Measurements from ENCODE around the gene LITAFD.

Gene LITAFD

GRCh38 chr16:8934601-8935000, 52.5 kb downstream of the LITAFD start:
- no peak overlapping the region for H3K4me2 ChIP-seq (ENCODE audit: insufficient read depth, low read length, poor library complexity, severe bottlenecking)
- H3K27me3 ChIP-seq (ENCODE audit: control insufficient read depth in 3 of 3, insufficient read depth in 3 of 3, low read depth in 1 of 3, low read length in 3 of 3) = no peaks in the 10 kb centered on the region
- H4K8ac ChIP-seq (ENCODE audit: low read depth, low read length) = no peak overlapping the region
- H3K23ac ChIP-seq (ENCODE audit: low read depth, low read length, poor library complexity) = no peak overlapping the region
- H3K4ac ChIP-seq (ENCODE audit: low read length) = no peak overlapping the region
- no peak overlapping the region for H2BK5ac ChIP-seq (ENCODE audit: low read length)
- H3K27ac ChIP-seq (replicated peaks; ENCODE audit: low read length) = no peak overlapping the region
- no CpG with 5 or more reads among the region's 6 CpGs for WGBS, 2 donors (ENCODE audit: extremely low coverage in 2 of 2, insufficient read length in 2 of 2, insufficient replicate concordance in 1 of 2)
- no peak overlapping the region for H2AFZ ChIP-seq (ENCODE audit: low read length)
- H4K91ac ChIP-seq (ENCODE audit: low read depth, low read length, poor library complexity) = no peak overlapping the region
- no peak overlapping the region for H2BK120ac ChIP-seq (ENCODE audit: low read depth, low read length)
- H3K4me3 ChIP-seq (ENCODE audit: low read length in 2 of 2) = no peak overlapping the region
- no peak overlapping the region for H2BK15ac ChIP-seq (ENCODE audit: low read length)
- H3K18ac ChIP-seq (ENCODE audit: low read length) = no peak overlapping the region
- no peak for DNase-seq (ENCODE audit: low spot score)
- H3K9ac ChIP-seq (ENCODE audit: low read depth, low read length, poor library complexity) = no peak overlapping the region
- H3K4me1 ChIP-seq (ENCODE audit: control insufficient read depth in 2 of 2, insufficient read depth in 1 of 2, low read depth in 1 of 2, low read length in 2 of 2) = peaks cover 0 to 2% of the 10 kb centered on the region in 2 donors
- H2AK5ac ChIP-seq (ENCODE audit: low read depth, low read length) = no peak overlapping the region
- no peak overlapping the region for H2BK12ac ChIP-seq (ENCODE audit: low read length)
- H3K79me1 ChIP-seq (ENCODE audit: low read depth, low read length) = peaks cover 6% of the 10 kb centered on the region
- H3K36me3 ChIP-seq (replicated peaks in 1 of 2; ENCODE audit: control insufficient read depth in 2 of 2, insufficient read depth in 2 of 2, low read length in 2 of 2) = peaks cover 6 to 13% of the 10 kb centered on the region in 2 donors
- peaks cover 0 to 3% of the 10 kb centered on the region in 2 donors for H3K9me3 ChIP-seq (replicated peaks in 1 of 2; ENCODE audit: control insufficient read depth in 2 of 2, insufficient read depth in 1 of 2, low read depth in 1 of 2, low read length in 2 of 2)
- H3K14ac ChIP-seq (ENCODE audit: low read length) = no peak overlapping the region

Measured in neuronal stem cell (in vitro differentiated cells).